ENCODE results near the gene BCOR. TPM values are rescaled to one million over a fixed set of nuclear protein-coding genes. Genes with fewer than 3 reads are reported as not detected.

BCOR gene
- total and polyA plus RNA-seq, 2 of the 8 experiments (the other 6 are each of a cell fraction or from before 2014, with no cell fraction given), result 25.0 to 50.8 TPM

DNA sequence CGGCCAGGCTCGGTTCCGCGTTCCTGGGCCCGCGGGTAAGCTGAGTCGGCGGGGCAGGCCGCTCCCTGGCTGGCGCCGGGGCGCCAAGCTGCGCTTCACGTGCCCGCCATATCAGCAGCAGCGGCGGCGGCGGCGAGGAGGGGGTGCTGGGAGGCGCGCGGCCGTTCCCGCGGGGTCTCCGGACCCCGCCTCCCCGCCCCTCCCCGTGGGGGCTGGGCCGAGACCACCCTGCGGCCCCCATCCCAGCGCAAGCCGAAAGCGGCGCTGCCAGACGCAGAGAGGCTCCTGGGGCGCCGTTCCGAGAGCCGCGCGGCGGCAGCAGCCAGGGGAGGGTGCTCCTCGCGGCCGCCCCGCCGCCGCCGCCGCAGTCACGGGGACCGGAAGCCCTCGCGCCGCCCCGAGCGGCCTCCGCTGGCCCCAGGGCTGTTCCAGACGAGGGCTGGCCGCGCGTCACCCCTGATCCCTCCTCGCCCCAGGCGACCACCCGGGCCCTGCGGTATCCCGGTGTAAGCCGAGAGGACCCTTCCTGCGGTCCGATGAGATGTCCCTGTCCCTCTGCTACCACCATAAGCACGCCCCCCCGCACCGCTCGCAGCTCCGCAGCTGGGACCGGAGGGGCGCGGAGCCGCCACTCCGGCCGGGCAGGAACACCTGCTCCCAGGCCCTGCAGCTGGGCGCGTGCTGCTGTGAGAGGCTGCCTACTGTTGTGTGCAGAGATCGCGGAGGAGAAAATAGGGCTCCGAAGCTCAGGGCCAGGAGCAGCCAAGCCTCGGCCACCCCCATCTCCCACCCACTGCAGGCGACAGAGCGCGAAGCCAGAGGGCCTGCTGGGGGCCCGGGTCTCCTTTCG is 7.5 kb upstream of the BCOR start:
- Histone ChIP-seq H3K4me1 (replicated peaks in 1 of 4; ENCODE audit: control insufficient read depth in 3 of 4, insufficient read depth in 4 of 4, low read length in 3 of 4) (peaks cover 6 to 30% (median 17%) of the 10 kb centered on the region in 4 experiments), H2BK15ac (ENCODE audit: low read length) (peak overlapping the region; percentile 8; the same call in 1 of the 2 replicates), H3K9ac (replicated peaks in 1 of 4; ENCODE audit: extremely low read depth in 1 of 4, low read depth in 3 of 4, low read length in 3 of 4) (no peak overlapping the region; a peak in 2 of 7 replicates), H2BK12ac (ENCODE audit: low read depth, low read length) (no peak overlapping the region), H3K4ac (replicated peaks; ENCODE audit: insufficient read length, low read depth, low read length) (no peak overlapping the region), H4K8ac (ENCODE audit: extremely low read depth, insufficient read depth, low read length) (no peak overlapping the region), H3K79me2 (ENCODE audit: control insufficient read depth in 1 of 2, insufficient read depth in 2 of 2, low read length in 2 of 2) (peaks cover 0 to 8% of the 10 kb centered on the region in 2 experiments; a peak in 2 of 4 replicates), H2BK5ac (ENCODE audit: low read depth, low read length) (peak overlapping the region; percentile 60; the same call in 1 of the 2 replicates), H4K91ac (replicated peaks; ENCODE audit: insufficient read length, low read length) (no peak overlapping the region), H3K27ac (ENCODE audit: low read depth, low read length) (no peak overlapping the region), H3K36me3 (ENCODE audit: control insufficient read depth in 2 of 4, insufficient read depth in 4 of 4, low read length in 3 of 4) (no peaks in the 10 kb centered on the region), H3K4me3 (ENCODE audit: extremely low read depth in 1 of 4, insufficient read depth in 2 of 4, low read depth in 3 of 4, low read length in 4 of 4) (peak overlapping the region; percentile 43 to 66 (median 44)), H4K5ac (ENCODE audit: insufficient read length, low read depth, low read length) (no peak overlapping the region), H3K14ac (ENCODE audit: insufficient read length) (no peak overlapping the region), H2BK20ac (ENCODE audit: low read length) (no peak overlapping the region), H3K23me2 (ENCODE audit: low read depth, low read length) (peaks cover 25% of the 10 kb centered on the region; the same call in 1 of the 2 replicates), H2AFZ (ENCODE audit: low read length) (no peak overlapping the region), H3K23ac (ENCODE audit: insufficient read length) (no peak overlapping the region), H3K56ac (replicated peaks; ENCODE audit: insufficient read length, low read depth, low read length) (peak overlapping the region; percentile 6), H3K4me2 (ENCODE audit: insufficient read depth in 1 of 2, low read depth in 2 of 2, low read length in 2 of 2) (peak overlapping the region; percentile 78 to 98), H2AK5ac (ENCODE audit: low read depth, low read length) (no peak overlapping the region), H3K18ac (ENCODE audit: extremely low read depth, low read length) (peak overlapping the region; percentile 32), H2BK120ac (replicated peaks; ENCODE audit: low read depth, low read length) (no peak overlapping the region), H3K27me3 (replicated peaks in 1 of 4; ENCODE audit: control insufficient read depth in 3 of 4, extremely low read depth in 1 of 4, insufficient read depth in 3 of 4, low read length in 3 of 4) (peaks cover 4 to 37% (median 22%) of the 10 kb centered on the region in 4 experiments; a peak in 6 of 7 replicates), H3K9me3 (ENCODE audit: insufficient read depth in 2 of 2, low read depth in 1 of 2, low read length in 1 of 2) (no peaks in the 10 kb centered on the region), H4K20me1 (replicated peaks in 1 of 2; ENCODE audit: control insufficient read depth in 1 of 2, insufficient read depth in 2 of 2, low read length in 2 of 2) (no peaks in the 10 kb centered on the region), H3K79me1 (ENCODE audit: low read depth, low read length) (no peaks in the 10 kb centered on the region)
- no CpG with 5 or more reads among the region's 94 CpGs for WGBS, 2 experiments (ENCODE audit: extremely low coverage in 1 of 2, insufficient coverage in 1 of 2, insufficient read length in 1 of 2, insufficient replicate concordance in 2 of 2, low coverage in 1 of 2, low lambda C conversion rate in 2 of 2, missing lambda C conversion rate in 1 of 2)
- no peak for TF ChIP-seq SIN3A (conservative IDR thresholded peaks at IDR 0.05 in 1 of 2, IDR thresholded peaks at IDR 0.05 in 1 of 2; ENCODE audit: low read depth in 1 of 2, low read length in 2 of 2)
- TF ChIP-seq KDM4A (IDR thresholded peaks at IDR 0.05; ENCODE audit: low read depth, low read length, severe bottlenecking), result peak; percentile 30
- no peak for FAIRE-seq
- CTCF ChIA-PET (ENCODE audit: partially characterized antibody), result no interaction called here
- POLR2A ChIA-PET (ENCODE audit: partially characterized antibody), result interaction anchor here (1.0 to 29.1 kb wide), 10 partner anchors 9 to 99 kb away, joined by 3 to 509 read pairs (median 4); no protein-coding TSS in a partner anchor
- peak in 1 of 2 experiments; percentile 52 for DNase-seq (ENCODE audit: low read depth in 1 of 2, low spot score in 2 of 2)

Measured in H1 (cell line).